HepG2 (cell line): ENCODE data around the gene SYNE1. TPM values are rescaled to one million over a fixed set of nuclear protein-coding genes. Genes with fewer than 3 reads are reported as not detected.

Experiments
- ATAC-seq: fragments of 200-7000 bp; cut with Tn5 transposase; 3 replicates; pipeline ENCODE4 v1.9.1; 2020; ENCODE audit warnings: mild to moderate bottlenecking, moderate library complexity
- BruUV-seq: library from RNA; stranded (reverse); fragments of 400-500 nt; replicated peaks from 2 replicates; lab custom pipeline; 2021; lab: Mats Ljungman, UMichigan
- CTCF ChIA-PET: fragments of 300-600 bp; formaldehyde crosslinking; extraction: SDS; loops from one replicate; lab custom pipeline; 2021; ENCODE audit warnings: low total read pairs, inconsistent platforms, low intra/inter-chr PET ratio; lab: Yijun Ruan, JAX
- POLR2A ChIA-PET: fragments of 350-600 bp; sonication (Branson Sonifier 250); formaldehyde crosslinking; loops from one replicate; lab custom pipeline; 2020; ENCODE audit warnings: antibody characterized with exemption, inconsistent platforms; lab: Yijun Ruan, JAX
- DNase-seq: peaks from one replicate; pipeline ENCODE4 v3.0.0-alpha.2; 2015; ENCODE audit warnings: low spot score
- FAIRE-seq: peaks from 3 replicates; lab custom pipeline; 2011; peaks lifted over from hg19 to GRCh38; lab: Jason Lieb, UNC
- H2AFZ ChIP-seq: one replicate; pipeline ENCODE4 v1.6.1; 2011; ENCODE audit warnings: low read length, inconsistent platforms
- H3K27ac ChIP-seq: fragments of 300-600 bp; 3 replicates; pipeline ENCODE4 v1.8.0; 2011; ENCODE audit warnings: mixed run types, mild to moderate bottlenecking, mixed read lengths, low read length, inconsistent platforms; ENCODE audit not compliant: insufficient read depth; ENCODE audit errors: extremely low read length
- H3K27me3 ChIP-seq, 2 experiments: fragments of 200-600 bp in 1 of 2; 2 replicates in 1 of 2; 3 replicates in 1 of 2; pipeline versions ENCODE4 v1.6.0 to v1.8.0; 2011; ENCODE audit warnings: low read length in 2 of 2, mild to moderate bottlenecking in 2 of 2, moderate library complexity in 2 of 2, inconsistent platforms in 1 of 2; ENCODE audit not compliant: insufficient read depth in 2 of 2, control insufficient read depth in 1 of 2
- H3K36me3 ChIP-seq, 2 experiments: fragments of 200-600 bp in 1 of 2; replicated peaks in 1 of 2; 2 replicates in 1 of 2; 3 replicates in 1 of 2; pipeline versions ENCODE4 v1.5.1 to v1.8.0; 2011; ENCODE audit warnings: low read length in 2 of 2, inconsistent platforms in 1 of 2; ENCODE audit not compliant: insufficient read depth in 2 of 2, control insufficient read depth in 1 of 2
- H3K4me1 ChIP-seq: 2 replicates; pipeline ENCODE4 v1.5.1; 2012; ENCODE audit warnings: low read length, inconsistent platforms; ENCODE audit not compliant: insufficient read depth
- H3K4me2 ChIP-seq: 2 replicates; pipeline ENCODE4 v1.6.0; 2011; ENCODE audit warnings: low read depth, low read length, inconsistent platforms
- H3K4me3 ChIP-seq, 3 experiments: fragments of 200-600 bp in 1 of 3; sonication (generic), shearing (Covaris generic) in 1 of 3; replicated peaks in 1 of 3; 2 replicates each; pipeline ENCODE4 v1.5.1; 2011 to 2016; ENCODE audit warnings: low read length in 3 of 3, inconsistent platforms in 2 of 3, low read depth in 2 of 3, mild to moderate bottlenecking in 2 of 3, control low read depth in 1 of 3, mixed read lengths in 1 of 3; ENCODE audit not compliant: insufficient read depth in 1 of 3
- H3K79me2 ChIP-seq: one replicate; pipeline ENCODE4 v1.6.1; 2011; ENCODE audit warnings: low read length, inconsistent platforms; ENCODE audit not compliant: insufficient read depth
- H3K9ac ChIP-seq: 2 replicates; pipeline ENCODE4 v1.6.0; 2011; ENCODE audit warnings: mild to moderate bottlenecking, low read depth, low read length, inconsistent platforms; ENCODE audit not compliant: insufficient read depth
- H3K9me3 ChIP-seq: 2 replicates; pipeline ENCODE4 v1.5.1; 2012; ENCODE audit warnings: mild to moderate bottlenecking, low read length
- H4K20me1 ChIP-seq: 2 replicates; pipeline ENCODE4 v1.6.0; 2011; ENCODE audit warnings: inconsistent platforms, mild to moderate bottlenecking, low read length, moderate library complexity; ENCODE audit not compliant: insufficient read depth
- FOXP1 ChIP-seq, 2 experiments: fragments of 450-650 bp in 1 of 2; IDR thresholded peaks; 2 replicates each; pipeline ENCODE4 v1.6.1; 2017 to 2018; ENCODE audit warnings: antibody characterized with exemption in 1 of 2
- IKZF1 ChIP-seq: fragments of 450-650 bp; IDR thresholded peaks from 2 replicates; pipeline ENCODE4 v1.7.1; 2016
- ISX ChIP-seq: sonication (generic); formaldehyde crosslinking; conservative IDR thresholded peaks from 2 replicates; pipeline ENCODE4 v1.5.0; 2020; ENCODE audit warnings: missing genetic modification reagents
- SIX1 ChIP-seq: sonication (generic); formaldehyde crosslinking; IDR thresholded peaks from 2 replicates; pipeline ENCODE4 v1.4.0; 2020; ENCODE audit warnings: missing genetic modification reagents, borderline replicate concordance
- TBL1XR1 ChIP-seq: fragments of 150-350 bp; IDR thresholded peaks from 2 replicates; pipeline ENCODE4 v1.6.1; 2014; ENCODE audit warnings: borderline replicate concordance, low read length; ENCODE audit not compliant: partially characterized antibody
- TOPORS ChIP-seq: sonication (generic); formaldehyde crosslinking; IDR thresholded peaks from 2 replicates; pipeline ENCODE4 v1.8.0; 2023; ENCODE audit warnings: mild to moderate bottlenecking, missing genetic modification reagents
- ZNF33B ChIP-seq: sonication (generic); formaldehyde crosslinking; IDR thresholded peaks from 2 replicates; pipeline ENCODE4 v1.5.1; 2020; ENCODE audit warnings: mild to moderate bottlenecking, missing genetic modification reagents
- ZSCAN20 ChIP-seq: sonication (generic); formaldehyde crosslinking; IDR thresholded peaks from 2 replicates; pipeline ENCODE4 v1.4.0; 2020; ENCODE audit warnings: missing genetic modification reagents, mild to moderate bottlenecking, borderline replicate concordance
- WGBS: methylation state at CpG from one replicate; pipeline ENCODE4 v1.1.6; 2017; ENCODE audit warnings: low lambda C conversion rate; 5-methylcytosine and 5-hydroxymethylcytosine counted together
- in situ Hi-C: cut with HindIII; loops from 2 replicates; pipeline ENCODE4 v1.10.0; 2017; ENCODE audit warnings: low pct_unique_long_range_greater_than_20kb; ENCODE audit not compliant: extremely low pct_ligation_motif_present
- intact Hi-C: fragments of 100-400 bp; cut with micrococcal nuclease; formaldehyde crosslinking; loops from one replicate; pipeline ENCODE4 v1.10.0; 2022; ENCODE audit not compliant: unreplicated experiment
- polyA plus RNA-seq, 8 experiments: library from polyadenylated mRNA; depleted of rRNA in 3 of 8; stranded (reverse) in 7 of 8; unstranded in 1 of 8; fragments of >200 nt; fragmentation: Illumina TruSeq in 4 of 8; extraction: Trizol in 4 of 8; gene quantifications; 2 replicates each; pipeline versions ENCODE4 v1.2.1 to v1.2.3, GENCODE V29; 2011 to 2016; ENCODE audit warnings: low read depth in 4 of 8, missing spikeins in 1 of 8, mixed read lengths in 1 of 8; ENCODE audit not compliant: insufficient read depth in 1 of 8
- total RNA-seq, 5 experiments: library from RNA; depleted of rRNA; stranded (reverse); fragments of >200 nt; fragmentation: Illumina TruSeq; extraction: Trizol; gene quantifications; 2 replicates each; pipeline ENCODE4 v1.2.3, GENCODE V29; 2016; ENCODE audit warnings: low read depth in 1 of 5
- TF ChIP-seq, protein P1 (sequence below): IDR thresholded peaks from 2 replicates; pipeline ENCODE4 v1.4.0; 2020; ENCODE audit warnings: mild to moderate bottlenecking, missing genetic modification reagents
- TF ChIP-seq, protein P2 (sequence below): IDR thresholded peaks from 2 replicates; pipeline ENCODE4 v1.6.1; 2012; ENCODE audit warnings: low read depth, low read length, improper control_type of control experiment

Gene SYNE1
- total and polyA plus RNA-seq, 2 of the 13 experiments (the other 11 are each of a cell fraction or from before 2014, with no cell fraction given), result 5.5 to 15.9 TPM

DNA sequence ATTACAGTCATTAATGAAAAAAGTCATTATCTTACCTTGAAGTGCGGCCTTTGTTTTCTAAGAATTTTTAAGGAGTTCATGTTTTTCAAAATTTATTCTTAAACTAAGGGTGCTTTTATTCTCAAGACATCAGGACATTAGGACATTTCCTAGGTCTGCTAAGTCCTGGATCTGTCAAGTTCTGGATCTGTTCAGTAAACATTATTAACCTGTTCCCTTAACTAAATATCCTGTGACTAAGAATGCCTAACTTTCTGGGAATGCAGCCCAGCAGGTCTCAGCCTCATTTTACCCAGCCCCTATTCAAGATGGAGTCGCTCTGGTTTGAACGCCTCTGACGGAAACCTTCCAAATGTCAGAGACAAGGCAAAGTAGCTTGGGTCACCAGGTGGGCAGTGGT, 302.6 kb downstream of the SYNE1 start:
- H3K4me1 ChIP-seq, result no peaks in the 10 kb centered on the region
- ChIA-PET CTCF (no interaction called here), POLR2A (no interaction called here)
- no peak overlapping the region for H3K27ac ChIP-seq
- H3K4me3 ChIP-seq, result no peak overlapping the region
- no peak for FAIRE-seq
- no peak overlapping the region for H3K4me2 ChIP-seq
- no peak for DNase-seq
- TF ChIP-seq ISX (CRISPR knock-in tag) (no peak), TBL1XR1 (no peak), SIX1 (CRISPR knock-in tag) (no peak), ZSCAN20 (no peak), IKZF1 (no peak)
- TF ChIP-seq, all 625 proteins: peak for 0
- no peaks in the 10 kb centered on the region for H3K79me2 ChIP-seq
- H4K20me1 ChIP-seq, result no peaks in the 10 kb centered on the region
- H2AFZ ChIP-seq, result no peak overlapping the region
- ATAC-seq, result no peak
- in situ Hi-C loops (no loop called here), intact Hi-C loops (loop anchor here (2.0 kb wide), 1 partner anchor 78 kb away; no protein-coding TSS in a partner anchor)
- WGBS, result 93% methylated on average over 4 of the region's 4 CpGs
- BruUV-seq, result no TSS peak
- no peaks in the 10 kb centered on the region for H3K36me3 ChIP-seq
- H3K9me3 ChIP-seq, result no peaks in the 10 kb centered on the region
- no peaks in the 10 kb centered on the region for H3K27me3 ChIP-seq
- H3K9ac ChIP-seq, result no peak overlapping the region

DNA sequence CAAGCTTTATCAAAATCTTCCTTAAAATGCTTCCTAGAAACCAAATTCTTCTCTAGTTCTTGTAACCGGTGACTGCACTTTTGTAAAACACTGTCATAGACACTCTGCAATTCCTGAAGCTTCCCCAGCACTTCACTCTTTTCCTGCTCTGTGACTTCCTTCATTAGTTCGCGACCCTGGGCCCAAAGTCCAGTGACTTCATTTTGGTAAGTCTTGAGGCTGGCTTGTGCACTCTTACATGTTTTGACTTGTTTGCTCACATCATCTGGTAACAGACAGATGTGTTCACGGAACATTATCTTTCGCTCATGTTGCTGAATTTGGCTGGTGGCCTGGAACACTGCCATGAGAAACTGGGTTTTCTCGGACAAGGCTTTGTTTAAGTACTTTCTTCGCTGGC, 306.2 kb downstream of the SYNE1 start:
- H3K36me3 ChIP-seq, result no peaks in the 10 kb centered on the region
- BruUV-seq, result no TSS peak
- intact Hi-C loops, result no loop called here
- H3K4me3 ChIP-seq, result no peak overlapping the region
- no peaks in the 10 kb centered on the region for H3K27me3 ChIP-seq
- H3K79me2 ChIP-seq, result no peaks in the 10 kb centered on the region
- H3K27ac ChIP-seq, result no peak overlapping the region
- no peak overlapping the region for H3K9ac ChIP-seq
- POLR2A ChIA-PET, result no interaction called here
- WGBS, result 89% methylated on average over 7 of the region's 7 CpGs
- no peaks in the 10 kb centered on the region for H3K9me3 ChIP-seq
- in situ Hi-C loops, result no loop called here
- ATAC-seq, result no peak
- TF ChIP-seq, protein P1, sequence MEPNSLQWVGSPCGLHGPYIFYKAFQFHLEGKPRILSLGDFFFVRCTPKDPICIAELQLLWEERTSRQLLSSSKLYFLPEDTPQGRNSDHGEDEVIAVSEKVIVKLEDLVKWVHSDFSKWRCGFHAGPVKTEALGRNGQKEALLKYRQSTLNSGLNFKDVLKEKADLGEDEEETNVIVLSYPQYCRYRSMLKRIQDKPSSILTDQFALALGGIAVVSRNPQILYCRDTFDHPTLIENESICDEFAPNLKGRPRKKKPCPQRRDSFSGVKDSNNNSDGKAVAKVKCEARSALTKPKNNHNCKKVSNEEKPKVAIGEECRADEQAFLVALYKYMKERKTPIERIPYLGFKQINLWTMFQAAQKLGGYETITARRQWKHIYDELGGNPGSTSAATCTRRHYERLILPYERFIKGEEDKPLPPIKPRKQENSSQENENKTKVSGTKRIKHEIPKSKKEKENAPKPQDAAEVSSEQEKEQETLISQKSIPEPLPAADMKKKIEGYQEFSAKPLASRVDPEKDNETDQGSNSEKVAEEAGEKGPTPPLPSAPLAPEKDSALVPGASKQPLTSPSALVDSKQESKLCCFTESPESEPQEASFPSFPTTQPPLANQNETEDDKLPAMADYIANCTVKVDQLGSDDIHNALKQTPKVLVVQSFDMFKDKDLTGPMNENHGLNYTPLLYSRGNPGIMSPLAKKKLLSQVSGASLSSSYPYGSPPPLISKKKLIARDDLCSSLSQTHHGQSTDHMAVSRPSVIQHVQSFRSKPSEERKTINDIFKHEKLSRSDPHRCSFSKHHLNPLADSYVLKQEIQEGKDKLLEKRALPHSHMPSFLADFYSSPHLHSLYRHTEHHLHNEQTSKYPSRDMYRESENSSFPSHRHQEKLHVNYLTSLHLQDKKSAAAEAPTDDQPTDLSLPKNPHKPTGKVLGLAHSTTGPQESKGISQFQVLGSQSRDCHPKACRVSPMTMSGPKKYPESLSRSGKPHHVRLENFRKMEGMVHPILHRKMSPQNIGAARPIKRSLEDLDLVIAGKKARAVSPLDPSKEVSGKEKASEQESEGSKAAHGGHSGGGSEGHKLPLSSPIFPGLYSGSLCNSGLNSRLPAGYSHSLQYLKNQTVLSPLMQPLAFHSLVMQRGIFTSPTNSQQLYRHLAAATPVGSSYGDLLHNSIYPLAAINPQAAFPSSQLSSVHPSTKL (CRISPR knock-in tag), result no peak
- TF ChIP-seq, protein P2, sequence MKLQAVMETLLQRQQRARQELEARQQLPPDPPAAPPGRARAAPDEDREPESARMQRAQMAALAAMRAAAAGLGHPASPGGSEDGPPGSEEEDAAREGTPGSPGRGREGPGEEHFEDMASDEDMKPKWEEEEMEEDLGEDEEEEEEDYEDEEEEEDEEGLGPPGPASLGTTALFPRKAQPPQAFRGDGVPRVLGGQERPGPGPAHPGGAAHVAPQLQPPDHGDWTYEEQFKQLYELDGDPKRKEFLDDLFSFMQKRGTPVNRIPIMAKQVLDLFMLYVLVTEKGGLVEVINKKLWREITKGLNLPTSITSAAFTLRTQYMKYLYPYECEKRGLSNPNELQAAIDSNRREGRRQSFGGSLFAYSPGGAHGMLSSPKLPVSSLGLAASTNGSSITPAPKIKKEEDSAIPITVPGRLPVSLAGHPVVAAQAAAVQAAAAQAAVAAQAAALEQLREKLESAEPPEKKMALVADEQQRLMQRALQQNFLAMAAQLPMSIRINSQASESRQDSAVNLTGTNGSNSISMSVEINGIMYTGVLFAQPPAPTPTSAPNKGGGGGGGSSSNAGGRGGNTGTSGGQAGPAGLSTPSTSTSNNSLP, result no peak
- TF ChIP-seq FOXP1 (IDR thresholded peaks at IDR 0.05) (no peak), FOXP1 (CRISPR knock-in tag; IDR thresholded peaks at IDR 0.05) (no peak), ZNF33B (CRISPR knock-in tag) (no peak), TOPORS (CRISPR knock-in tag) (no peak)
- no peak for DNase-seq
- CTCF ChIA-PET, result no interaction called here
- H2AFZ ChIP-seq, result no peak overlapping the region
- FAIRE-seq, result no peak
- no peak overlapping the region for H3K4me2 ChIP-seq
- no peaks in the 10 kb centered on the region for H3K4me1 ChIP-seq
- H4K20me1 ChIP-seq, result no peaks in the 10 kb centered on the region
